ENCODE measurements around the gene ELAVL4. TPM values are rescaled to one million over a fixed set of nuclear protein-coding genes. Genes with fewer than 3 reads are reported as not detected.

Gene ELAVL4
- total and polyA plus RNA-seq, 2 donors (not counting 3 experiments of a cell fraction or from before 2014, with no cell fraction given): not detected

DNA sequence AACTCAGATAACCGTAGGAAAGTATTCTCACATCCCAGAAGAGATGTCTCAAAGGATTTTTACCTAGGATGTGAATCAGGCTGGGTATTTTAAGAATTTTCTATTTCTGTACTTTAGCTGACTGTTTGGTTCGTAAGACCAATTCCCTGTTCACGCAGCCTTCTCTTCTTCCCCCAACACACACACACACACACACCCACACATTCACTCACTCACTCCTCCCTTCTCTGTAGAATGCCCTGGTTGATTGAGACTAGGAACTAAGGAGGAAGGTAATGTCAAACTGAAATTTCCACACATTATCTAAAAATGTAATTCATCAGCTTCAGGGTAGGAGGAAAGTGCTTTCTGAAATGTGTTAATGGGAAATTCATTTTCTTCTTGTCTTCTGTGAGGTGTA lies 43.5 kb downstream of the ELAVL4 start:
- no peaks in the 10 kb centered on the region for H3K27me3 ChIP-seq (ENCODE audit: control insufficient read depth in 2 of 2, insufficient read depth in 2 of 2, low read length in 2 of 2)
- no peak overlapping the region for H3K27ac ChIP-seq (ENCODE audit: insufficient read depth, low read depth, low read length)
- H3K79me2 ChIP-seq (ENCODE audit: control insufficient read depth, insufficient read depth, low read length): no peaks in the 10 kb centered on the region
- no peak for FAIRE-seq
- intact Hi-C loops (cut with micrococcal nuclease): no loop called here
- no peaks in the 10 kb centered on the region for H3K36me3 ChIP-seq (ENCODE audit: control insufficient read depth in 2 of 2, extremely low read depth in 1 of 2, insufficient read depth in 2 of 2, low read length in 2 of 2)
- no peaks in the 10 kb centered on the region for H4K20me1 ChIP-seq (replicated peaks; ENCODE audit: control insufficient read depth, extremely low read depth, insufficient read depth, low read length)
- TF ChIP-seq, protein P1, sequence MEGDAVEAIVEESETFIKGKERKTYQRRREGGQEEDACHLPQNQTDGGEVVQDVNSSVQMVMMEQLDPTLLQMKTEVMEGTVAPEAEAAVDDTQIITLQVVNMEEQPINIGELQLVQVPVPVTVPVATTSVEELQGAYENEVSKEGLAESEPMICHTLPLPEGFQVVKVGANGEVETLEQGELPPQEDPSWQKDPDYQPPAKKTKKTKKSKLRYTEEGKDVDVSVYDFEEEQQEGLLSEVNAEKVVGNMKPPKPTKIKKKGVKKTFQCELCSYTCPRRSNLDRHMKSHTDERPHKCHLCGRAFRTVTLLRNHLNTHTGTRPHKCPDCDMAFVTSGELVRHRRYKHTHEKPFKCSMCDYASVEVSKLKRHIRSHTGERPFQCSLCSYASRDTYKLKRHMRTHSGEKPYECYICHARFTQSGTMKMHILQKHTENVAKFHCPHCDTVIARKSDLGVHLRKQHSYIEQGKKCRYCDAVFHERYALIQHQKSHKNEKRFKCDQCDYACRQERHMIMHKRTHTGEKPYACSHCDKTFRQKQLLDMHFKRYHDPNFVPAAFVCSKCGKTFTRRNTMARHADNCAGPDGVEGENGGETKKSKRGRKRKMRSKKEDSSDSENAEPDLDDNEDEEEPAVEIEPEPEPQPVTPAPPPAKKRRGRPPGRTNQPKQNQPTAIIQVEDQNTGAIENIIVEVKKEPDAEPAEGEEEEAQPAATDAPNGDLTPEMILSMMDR (IDR thresholded peaks at IDR 0.05; ENCODE audit: extremely low read depth in 1 of 2, insufficient read depth in 1 of 2, low read depth in 1 of 2, low read length in 2 of 2): no peak
- TF ChIP-seq POLR2AphosphoS5 (IDR thresholded peaks at IDR 0.05; ENCODE audit: insufficient read depth, low read depth, low read length) (no peak), POLR2A (IDR thresholded peaks at IDR 0.05; ENCODE audit: low read depth, low read length) (no peak), EZH2 (IDR thresholded peaks at IDR 0.05; ENCODE audit: borderline replicate concordance, low read depth, low read length, severe bottlenecking) (no peak), FOS (IDR thresholded peaks at IDR 0.05; ENCODE audit: borderline replicate concordance, insufficient read depth, low read length) (no peak), JUN (IDR thresholded peaks at IDR 0.05; ENCODE audit: borderline replicate concordance, insufficient read depth, insufficient read length, low read depth) (no peak), MYC (IDR thresholded peaks at IDR 0.05; ENCODE audit: low read depth, low read length) (no peak), GATA2 (IDR thresholded peaks at IDR 0.05; ENCODE audit: insufficient read depth, insufficient read length, low read depth, low read length) (no peak)
- TF ChIP-seq, protein P2, sequence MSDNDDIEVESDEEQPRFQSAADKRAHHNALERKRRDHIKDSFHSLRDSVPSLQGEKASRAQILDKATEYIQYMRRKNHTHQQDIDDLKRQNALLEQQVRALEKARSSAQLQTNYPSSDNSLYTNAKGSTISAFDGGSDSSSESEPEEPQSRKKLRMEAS (IDR thresholded peaks at IDR 0.05; ENCODE audit: insufficient read depth, insufficient read length): no peak
- DNase-seq (ENCODE audit: low read depth, low spot score): no peak
- H3K9me1 ChIP-seq (replicated peaks; ENCODE audit: control insufficient read depth, extremely low read depth, insufficient read depth, low read length): no peaks in the 10 kb centered on the region
- ChIA-PET CTCF (no interaction called here), POLR2A (no interaction called here)
- H3K9ac ChIP-seq (replicated peaks; ENCODE audit: extremely low read depth, insufficient read depth, low read length): no peak overlapping the region
- H3K4me2 ChIP-seq (ENCODE audit: insufficient read depth, low read length): no peak overlapping the region
- H3K4me3 ChIP-seq (replicated peaks in 1 of 3; ENCODE audit: insufficient read depth in 1 of 3, low read depth in 1 of 3, low read length in 3 of 3): no peak overlapping the region
- no peak overlapping the region for H2AFZ ChIP-seq (ENCODE audit: low read depth, low read length)
- no peaks in the 10 kb centered on the region for H3K9me3 ChIP-seq (replicated peaks; ENCODE audit: control insufficient read depth, insufficient read depth, low read length)
- no peaks in the 10 kb centered on the region for H3K4me1 ChIP-seq (ENCODE audit: control insufficient read depth, extremely low read depth, insufficient read depth, low read length)
- BruUV-seq (replicated peaks): no TSS peak
- dilution Hi-C loops (cut with MboI; ENCODE audit: extremely low pct_ligation_motif_present, low sequenced_read_pairs): no loop called here
